HUDEP-2 (cell line): ENCODE results near the gene SPAG7.
A peak's percentile ranks its signal among the peaks of the same experiment; 100 is the strongest.

Source experiments
- DNase-seq, 76 experiments: peaks; one replicate each; lab custom pipeline; 2025; ENCODE audit not compliant: unreplicated experiment in 76 of 76; lab: John Stamatoyannopoulos, UW

The SPAG7 gene

GRCh38 chr17:4951486-4951885, 16.1 kb downstream of the SPAG7 start:
- no peak for DNase-seq

- peak in 42 of 76 experiments; percentile 7 to 66 (median 32) for DNase-seq
Observed at GRCh38 chr17:4950746-4951204, 16.8 kb downstream of the SPAG7 start, which contains the start of gene ENO3. Gene ENO3 (plus strand): TSS chr17:4951119. CDS start chr17:4951830, 711 bp downstream.

- DNase-seq, result peak in 74 of 76 experiments; percentile 16 to 86 (median 66)
Observed at GRCh38 chr17:4950075-4950745, 17.4 kb downstream of the SPAG7 start.

- peak in 69 of 76 experiments; percentile 13 to 82 (median 69) for DNase-seq
Observed at GRCh38 chr17:4949321-4950074, 18.1 kb downstream of the SPAG7 start.

- peak in 68 of 76 experiments; percentile 36 to 85 (median 62) for DNase-seq
Observed at GRCh38 chr17:4948931-4949320, 18.7 kb downstream of the SPAG7 start.

GRCh38 chr17:4948166-4948930, 19.3 kb downstream of the SPAG7 start, which contains the start of gene PFN1:
Gene PFN1 (minus strand): TSS chr17:4948530. CDS start chr17:4948394, 136 bp downstream.
- DNase-seq, result peak in 74 of 76 experiments; percentile 49 to 93 (median 83)

GRCh38 chr17:4947411-4948165, 20.0 kb downstream of the SPAG7 start:
- peak in 34 of 76 experiments; percentile 7 to 48 (median 28) for DNase-seq

GRCh38 chr17:4947010-4947410, 20.6 kb downstream of the SPAG7 start:
- DNase-seq, result no peak

- DNase-seq, result peak in 1 of 76 experiments; percentile 12
Observed at GRCh38 chr17:4946312-4946976, 21.2 kb downstream of the SPAG7 start.

GRCh38 chr17:4945944-4946280, 21.7 kb downstream of the SPAG7 start:
- no peak for DNase-seq

- peak in 72 of 76 experiments; percentile 29 to 86 (median 71) for DNase-seq
Observed at GRCh38 chr17:4945176-4945943, 22.3 kb downstream of the SPAG7 start.

- peak in 1 of 76 experiments; percentile 22 for DNase-seq
Observed at GRCh38 chr17:4944554-4945175, 23.0 kb downstream of the SPAG7 start.

- DNase-seq, result peak in 27 of 76 experiments; percentile 3 to 56 (median 26)
Observed at GRCh38 chr17:4944163-4944553, 23.5 kb downstream of the SPAG7 start.

- DNase-seq, result no peak
Observed at GRCh38 chr17:4942760-4943508, 24.7 kb downstream of the SPAG7 start.

GRCh38 chr17:4941319-4941610, 26.4 kb downstream of the SPAG7 start:
- DNase-seq, result no peak

- DNase-seq, result peak in 7 of 76 experiments; percentile 22 to 84 (median 59)
Observed at GRCh38 chr17:4940555-4941318, 26.9 kb downstream of the SPAG7 start.
